HepG2 (cell line): ENCODE measurements around the gene WDR18. TPM values are rescaled to one million over a fixed set of nuclear protein-coding genes. Genes with fewer than 3 reads are reported as not detected.

Experiments
- ELF1 ChIP-seq: sonication (generic); formaldehyde crosslinking; IDR thresholded peaks from 2 replicates; pipeline ENCODE4 v1.4.0; 2020; ENCODE audit warnings: missing genetic modification reagents
- GATA4 ChIP-seq: sonication (generic); IDR thresholded peaks from 2 replicates; pipeline ENCODE4 v1.6.1; 2016; ENCODE audit warnings: antibody characterized with exemption, low read depth, borderline replicate concordance
- HOXA5 ChIP-seq: sonication (generic); formaldehyde crosslinking; IDR thresholded peaks from 2 replicates; pipeline ENCODE4 v1.4.0; 2020; ENCODE audit warnings: missing genetic modification reagents
- SOX5 ChIP-seq: IDR thresholded peaks from 2 replicates; pipeline ENCODE4 v1.6.1; 2016; ENCODE audit warnings: borderline replicate concordance
- ZNF460 ChIP-seq: sonication (generic); formaldehyde crosslinking; IDR thresholded peaks from 2 replicates; pipeline ENCODE4 v1.5.1; 2020; ENCODE audit warnings: missing genetic modification reagents, mild to moderate bottlenecking, borderline replicate concordance
- ZNF713 ChIP-seq: sonication (generic); formaldehyde crosslinking; IDR thresholded peaks from 2 replicates; pipeline ENCODE4 v1.4.0; 2020; ENCODE audit warnings: mild to moderate bottlenecking, missing genetic modification reagents
- ZNF780A ChIP-seq: sonication (generic); formaldehyde crosslinking; IDR thresholded peaks from 2 replicates; pipeline ENCODE4 v1.8.0; 2022; ENCODE audit warnings: mild to moderate bottlenecking, missing genetic modification reagents, moderate library complexity
- ZNF788 ChIP-seq: sonication (generic); formaldehyde crosslinking; IDR thresholded peaks from 2 replicates; pipeline ENCODE4 v1.5.0; 2020; ENCODE audit warnings: mild to moderate bottlenecking, missing genetic modification reagents, borderline replicate concordance
- ZNF883 ChIP-seq: sonication (generic); formaldehyde crosslinking; IDR thresholded peaks from 2 replicates; pipeline ENCODE4 v1.5.1; 2020; ENCODE audit warnings: mild to moderate bottlenecking, missing genetic modification reagents; ENCODE audit errors: not compliant biosample characterization
- ZSCAN30 ChIP-seq: sonication (generic); formaldehyde crosslinking; IDR thresholded peaks from 2 replicates; pipeline ENCODE4 v1.5.0; 2020; ENCODE audit warnings: mild to moderate bottlenecking, missing genetic modification reagents
- polyA plus RNA-seq, 8 experiments: library from polyadenylated mRNA; depleted of rRNA in 3 of 8; stranded (reverse) in 7 of 8; unstranded in 1 of 8; fragments of >200 nt; fragmentation: Illumina TruSeq in 4 of 8; extraction: Trizol in 4 of 8; gene quantifications; 2 replicates each; pipeline versions ENCODE4 v1.2.1 to v1.2.3, GENCODE V29; 2011 to 2016; ENCODE audit warnings: low read depth in 4 of 8, missing spikeins in 1 of 8, mixed read lengths in 1 of 8; ENCODE audit not compliant: insufficient read depth in 1 of 8
- total RNA-seq, 5 experiments: library from RNA; depleted of rRNA; stranded (reverse); fragments of >200 nt; fragmentation: Illumina TruSeq; extraction: Trizol; gene quantifications; 2 replicates each; pipeline ENCODE4 v1.2.3, GENCODE V29; 2016; ENCODE audit warnings: low read depth in 1 of 5
- TF ChIP-seq, protein P1 (sequence below): sonication (generic); formaldehyde crosslinking; IDR thresholded peaks from 2 replicates; pipeline ENCODE4 v1.5.0; 2020; ENCODE audit warnings: missing genetic modification reagents
- TF ChIP-seq, protein P2 (sequence below): IDR thresholded peaks from 2 replicates; pipeline ENCODE4 v1.6.1; 2016; ENCODE audit warnings: missing genetic modification reagents, missing compliant biosample characterization
- TF ChIP-seq, protein P3 (sequence below): sonication (generic); formaldehyde crosslinking; IDR thresholded peaks from 2 replicates; pipeline ENCODE4 v1.4.0; 2020; ENCODE audit warnings: missing genetic modification reagents
- TF ChIP-seq, protein P4 (sequence below): sonication (generic); formaldehyde crosslinking; IDR thresholded peaks from 2 replicates; pipeline ENCODE4 v1.5.1; 2020; ENCODE audit warnings: mild to moderate bottlenecking, missing genetic modification reagents, borderline replicate concordance
- TF ChIP-seq, protein P5 (sequence below): sonication (generic); formaldehyde crosslinking; IDR thresholded peaks from 2 replicates; pipeline ENCODE4 v1.8.1; 2023; ENCODE audit warnings: mild to moderate bottlenecking, inconsistent platforms, moderate library complexity, missing genetic modification reagents, borderline replicate concordance
- TF ChIP-seq, protein P6 (sequence below): sonication (generic); formaldehyde crosslinking; IDR thresholded peaks from 2 replicates; pipeline ENCODE4 v1.4.0; 2020; ENCODE audit warnings: missing genetic modification reagents
- TF ChIP-seq, protein P7 (sequence below): sonication (generic); formaldehyde crosslinking; IDR thresholded peaks from 2 replicates; pipeline ENCODE4; 2020; ENCODE audit warnings: missing genetic modification reagents, mild to moderate bottlenecking, borderline replicate concordance

WDR18 gene
- total and polyA plus RNA-seq, 2 of the 13 experiments (the other 11 are each of a cell fraction or from before 2014, with no cell fraction given), result 36.4 to 47.6 TPM

DNA sequence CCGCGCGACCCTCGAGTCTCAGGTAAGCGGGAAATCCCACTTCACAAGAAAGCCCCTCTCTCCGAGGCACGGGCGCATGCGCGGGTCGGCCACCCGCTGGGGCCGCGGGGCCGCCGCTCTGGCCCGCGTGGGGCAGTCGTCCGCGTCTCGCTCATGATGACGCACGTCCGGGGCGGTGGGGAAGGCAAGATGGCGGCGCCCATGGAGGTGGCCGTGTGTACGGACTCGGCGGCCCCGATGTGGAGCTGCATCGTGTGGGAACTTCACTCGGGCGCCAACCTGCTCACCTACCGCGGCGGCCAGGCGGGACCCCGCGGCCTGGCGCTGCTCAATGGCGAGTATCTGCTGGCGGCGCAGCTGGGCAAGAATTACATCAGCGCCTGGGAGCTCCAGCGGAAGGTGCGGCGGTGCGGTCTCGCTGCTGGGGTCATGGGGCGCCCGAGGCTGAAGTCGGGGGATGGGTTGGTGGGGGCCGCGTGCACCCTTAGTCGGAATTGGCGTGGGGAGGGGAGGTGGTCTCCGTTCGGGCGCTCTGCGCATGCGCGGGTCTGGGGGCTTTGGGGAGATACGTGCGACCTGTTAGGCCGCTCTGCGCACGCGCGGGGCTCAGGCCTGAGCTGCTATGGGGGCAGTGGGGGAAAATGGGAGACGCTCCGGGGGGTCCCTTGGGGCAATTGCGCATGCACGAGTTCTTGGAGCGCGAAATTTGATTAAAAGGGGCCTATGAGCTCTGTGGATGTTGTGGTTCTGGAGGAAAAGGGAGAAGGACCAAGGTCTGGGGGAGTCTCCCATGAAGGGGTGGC is at the start of gene WDR18 (continued):
- TF ChIP-seq, protein P1, sequence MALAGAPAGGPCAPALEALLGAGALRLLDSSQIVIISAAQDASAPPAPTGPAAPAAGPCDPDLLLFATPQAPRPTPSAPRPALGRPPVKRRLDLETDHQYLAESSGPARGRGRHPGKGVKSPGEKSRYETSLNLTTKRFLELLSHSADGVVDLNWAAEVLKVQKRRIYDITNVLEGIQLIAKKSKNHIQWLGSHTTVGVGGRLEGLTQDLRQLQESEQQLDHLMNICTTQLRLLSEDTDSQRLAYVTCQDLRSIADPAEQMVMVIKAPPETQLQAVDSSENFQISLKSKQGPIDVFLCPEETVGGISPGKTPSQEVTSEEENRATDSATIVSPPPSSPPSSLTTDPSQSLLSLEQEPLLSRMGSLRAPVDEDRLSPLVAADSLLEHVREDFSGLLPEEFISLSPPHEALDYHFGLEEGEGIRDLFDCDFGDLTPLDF, result peak; percentile 63; the same call in 1 of the 2 replicates
- TF ChIP-seq SOX5, result no peak; the same call in 1 of the 2 replicates
- TF ChIP-seq, protein P2, sequence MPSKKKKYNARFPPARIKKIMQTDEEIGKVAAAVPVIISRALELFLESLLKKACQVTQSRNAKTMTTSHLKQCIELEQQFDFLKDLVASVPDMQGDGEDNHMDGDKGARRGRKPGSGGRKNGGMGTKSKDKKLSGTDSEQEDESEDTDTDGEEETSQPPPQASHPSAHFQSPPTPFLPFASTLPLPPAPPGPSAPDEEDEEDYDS (CRISPR knock-in tag), result peak; percentile 59; the same call in 1 of the 2 replicates
- TF ChIP-seq, protein P3, sequence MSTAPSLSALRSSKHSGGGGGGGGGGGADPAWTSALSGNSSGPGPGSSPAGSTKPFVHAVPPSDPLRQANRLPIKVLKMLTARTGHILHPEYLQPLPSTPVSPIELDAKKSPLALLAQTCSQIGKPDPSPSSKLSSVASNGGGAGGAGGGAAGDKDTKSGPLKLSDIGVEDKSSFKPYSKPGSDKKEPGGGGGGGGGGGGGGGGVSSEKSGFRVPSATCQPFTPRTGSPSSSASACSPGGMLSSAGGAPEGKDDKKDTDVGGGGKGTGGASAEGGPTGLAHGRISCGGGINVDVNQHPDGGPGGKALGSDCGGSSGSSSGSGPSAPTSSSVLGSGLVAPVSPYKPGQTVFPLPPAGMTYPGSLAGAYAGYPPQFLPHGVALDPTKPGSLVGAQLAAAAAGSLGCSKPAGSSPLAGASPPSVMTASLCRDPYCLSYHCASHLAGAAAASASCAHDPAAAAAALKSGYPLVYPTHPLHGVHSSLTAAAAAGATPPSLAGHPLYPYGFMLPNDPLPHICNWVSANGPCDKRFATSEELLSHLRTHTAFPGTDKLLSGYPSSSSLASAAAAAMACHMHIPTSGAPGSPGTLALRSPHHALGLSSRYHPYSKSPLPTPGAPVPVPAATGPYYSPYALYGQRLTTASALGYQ (CRISPR knock-in tag), result no peak
- TF ChIP-seq ZNF883, result peak; percentile 85
- TF ChIP-seq ZSCAN30 (CRISPR knock-in tag), result no peak
- 0 out of 2 replicates have a peak, but pooled peaks have one; percentile 66 for TF ChIP-seq ZNF713 (CRISPR knock-in tag)
- TF ChIP-seq ZNF460 (CRISPR knock-in tag), result peak; percentile 27; the same call in 1 of the 2 replicates
- TF ChIP-seq, protein P4, sequence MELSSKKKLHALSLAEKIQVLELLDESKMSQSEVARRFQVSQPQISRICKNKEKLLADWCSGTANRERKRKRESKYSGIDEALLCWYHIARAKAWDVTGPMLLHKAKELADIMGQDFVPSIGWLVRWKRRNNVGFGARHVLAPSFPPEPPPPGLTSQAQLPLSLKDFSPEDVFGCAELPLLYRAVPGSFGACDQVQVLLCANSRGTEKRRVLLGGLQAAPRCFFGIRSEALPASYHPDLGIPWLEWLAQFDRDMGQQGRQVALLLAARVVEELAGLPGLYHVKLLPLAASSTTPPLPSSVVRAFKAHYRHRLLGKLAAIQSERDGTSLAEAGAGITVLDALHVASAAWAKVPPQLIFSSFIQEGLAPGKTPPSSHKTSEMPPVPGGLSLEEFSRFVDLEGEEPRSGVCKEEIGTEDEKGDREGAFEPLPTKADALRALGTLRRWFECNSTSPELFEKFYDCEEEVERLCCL (CRISPR knock-in tag), result 0 out of 2 replicates have a peak, but pooled peaks have one; percentile 55
- TF ChIP-seq, protein P5, sequence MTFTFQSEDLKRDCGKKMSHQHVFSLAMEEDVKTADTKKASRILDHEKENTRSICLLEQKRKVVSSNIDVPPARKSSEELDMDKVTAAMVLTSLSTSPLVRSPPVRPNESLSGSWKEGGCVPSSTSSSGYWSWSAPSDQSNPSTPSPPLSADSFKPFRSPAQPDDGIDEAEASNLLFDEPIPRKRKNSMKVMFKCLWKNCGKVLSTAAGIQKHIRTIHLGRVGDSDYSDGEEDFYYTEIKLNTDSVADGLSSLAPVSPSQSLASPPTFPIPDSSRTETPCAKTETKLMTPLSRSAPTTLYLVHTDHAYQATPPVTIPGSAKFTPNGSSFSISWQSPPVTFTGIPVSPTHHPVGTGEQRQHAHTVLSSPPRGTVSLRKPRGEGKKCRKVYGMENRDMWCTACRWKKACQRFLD (CRISPR knock-in tag), result peak; percentile 91; the same call in 1 of the 2 replicates
- TF ChIP-seq, protein P6, sequence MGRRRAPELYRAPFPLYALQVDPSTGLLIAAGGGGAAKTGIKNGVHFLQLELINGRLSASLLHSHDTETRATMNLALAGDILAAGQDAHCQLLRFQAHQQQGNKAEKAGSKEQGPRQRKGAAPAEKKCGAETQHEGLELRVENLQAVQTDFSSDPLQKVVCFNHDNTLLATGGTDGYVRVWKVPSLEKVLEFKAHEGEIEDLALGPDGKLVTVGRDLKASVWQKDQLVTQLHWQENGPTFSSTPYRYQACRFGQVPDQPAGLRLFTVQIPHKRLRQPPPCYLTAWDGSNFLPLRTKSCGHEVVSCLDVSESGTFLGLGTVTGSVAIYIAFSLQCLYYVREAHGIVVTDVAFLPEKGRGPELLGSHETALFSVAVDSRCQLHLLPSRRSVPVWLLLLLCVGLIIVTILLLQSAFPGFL (CRISPR knock-in tag), result no peak
- peak; percentile 80; the same call in 1 of the 2 replicates for TF ChIP-seq ZNF788
- TF ChIP-seq ZNF780A (CRISPR knock-in tag), result no peak
- peak; percentile 53 for TF ChIP-seq ELF1 (CRISPR knock-in tag)
- peak; percentile 38; the same call in 1 of the 2 replicates for TF ChIP-seq GATA4
- TF ChIP-seq, protein P7, sequence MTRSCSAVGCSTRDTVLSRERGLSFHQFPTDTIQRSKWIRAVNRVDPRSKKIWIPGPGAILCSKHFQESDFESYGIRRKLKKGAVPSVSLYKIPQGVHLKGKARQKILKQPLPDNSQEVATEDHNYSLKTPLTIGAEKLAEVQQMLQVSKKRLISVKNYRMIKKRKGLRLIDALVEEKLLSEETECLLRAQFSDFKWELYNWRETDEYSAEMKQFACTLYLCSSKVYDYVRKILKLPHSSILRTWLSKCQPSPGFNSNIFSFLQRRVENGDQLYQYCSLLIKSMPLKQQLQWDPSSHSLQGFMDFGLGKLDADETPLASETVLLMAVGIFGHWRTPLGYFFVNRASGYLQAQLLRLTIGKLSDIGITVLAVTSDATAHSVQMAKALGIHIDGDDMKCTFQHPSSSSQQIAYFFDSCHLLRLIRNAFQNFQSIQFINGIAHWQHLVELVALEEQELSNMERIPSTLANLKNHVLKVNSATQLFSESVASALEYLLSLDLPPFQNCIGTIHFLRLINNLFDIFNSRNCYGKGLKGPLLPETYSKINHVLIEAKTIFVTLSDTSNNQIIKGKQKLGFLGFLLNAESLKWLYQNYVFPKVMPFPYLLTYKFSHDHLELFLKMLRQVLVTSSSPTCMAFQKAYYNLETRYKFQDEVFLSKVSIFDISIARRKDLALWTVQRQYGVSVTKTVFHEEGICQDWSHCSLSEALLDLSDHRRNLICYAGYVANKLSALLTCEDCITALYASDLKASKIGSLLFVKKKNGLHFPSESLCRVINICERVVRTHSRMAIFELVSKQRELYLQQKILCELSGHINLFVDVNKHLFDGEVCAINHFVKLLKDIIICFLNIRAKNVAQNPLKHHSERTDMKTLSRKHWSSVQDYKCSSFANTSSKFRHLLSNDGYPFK (CRISPR knock-in tag), result peak; percentile 84; the same call in 1 of the 2 replicates
- 0 out of 2 replicates have a peak, but pooled peaks have one; percentile 44 for TF ChIP-seq HOXA5 (CRISPR knock-in tag)
